ENCODE results near the gene FPGS.

GRCh38 chr9:127788337-127789011, 14.2 kb upstream of the FPGS start:
- TF ChIP-seq, protein P1, sequence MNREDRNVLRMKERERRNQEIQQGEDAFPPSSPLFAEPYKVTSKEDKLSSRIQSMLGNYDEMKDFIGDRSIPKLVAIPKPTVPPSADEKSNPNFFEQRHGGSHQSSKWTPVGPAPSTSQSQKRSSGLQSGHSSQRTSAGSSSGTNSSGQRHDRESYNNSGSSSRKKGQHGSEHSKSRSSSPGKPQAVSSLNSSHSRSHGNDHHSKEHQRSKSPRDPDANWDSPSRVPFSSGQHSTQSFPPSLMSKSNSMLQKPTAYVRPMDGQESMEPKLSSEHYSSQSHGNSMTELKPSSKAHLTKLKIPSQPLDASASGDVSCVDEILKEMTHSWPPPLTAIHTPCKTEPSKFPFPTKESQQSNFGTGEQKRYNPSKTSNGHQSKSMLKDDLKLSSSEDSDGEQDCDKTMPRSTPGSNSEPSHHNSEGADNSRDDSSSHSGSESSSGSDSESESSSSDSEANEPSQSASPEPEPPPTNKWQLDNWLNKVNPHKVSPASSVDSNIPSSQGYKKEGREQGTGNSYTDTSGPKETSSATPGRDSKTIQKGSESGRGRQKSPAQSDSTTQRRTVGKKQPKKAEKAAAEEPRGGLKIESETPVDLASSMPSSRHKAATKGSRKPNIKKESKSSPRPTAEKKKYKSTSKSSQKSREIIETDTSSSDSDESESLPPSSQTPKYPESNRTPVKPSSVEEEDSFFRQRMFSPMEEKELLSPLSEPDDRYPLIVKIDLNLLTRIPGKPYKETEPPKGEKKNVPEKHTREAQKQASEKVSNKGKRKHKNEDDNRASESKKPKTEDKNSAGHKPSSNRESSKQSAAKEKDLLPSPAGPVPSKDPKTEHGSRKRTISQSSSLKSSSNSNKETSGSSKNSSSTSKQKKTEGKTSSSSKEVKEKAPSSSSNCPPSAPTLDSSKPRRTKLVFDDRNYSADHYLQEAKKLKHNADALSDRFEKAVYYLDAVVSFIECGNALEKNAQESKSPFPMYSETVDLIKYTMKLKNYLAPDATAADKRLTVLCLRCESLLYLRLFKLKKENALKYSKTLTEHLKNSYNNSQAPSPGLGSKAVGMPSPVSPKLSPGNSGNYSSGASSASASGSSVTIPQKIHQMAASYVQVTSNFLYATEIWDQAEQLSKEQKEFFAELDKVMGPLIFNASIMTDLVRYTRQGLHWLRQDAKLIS (CRISPR knock-in tag; IDR thresholded peaks at IDR 0.05; ENCODE audit: borderline replicate concordance) = no peak
- TF ChIP-seq AR (CRISPR knock-in tag; IDR thresholded peaks at IDR 0.05) = no peak
- no peak for TF ChIP-seq ETV6 (CRISPR knock-in tag; IDR thresholded peaks at IDR 0.05)
- TF ChIP-seq CTCF (IDR thresholded peaks at IDR 0.05) = no peak
- TF ChIP-seq CBFB (CRISPR knock-in tag; IDR thresholded peaks at IDR 0.05; ENCODE audit: low read depth) = no peak

Measured in WTC11 (cell line).